OCI-LY1 (cell line): ENCODE measurements around the gene SH3D19.

ENCODE experiments used
- H2AFZ ChIP-seq: fragments of 200-600 bp; sonication (generic), shearing (Covaris generic); 2 replicates; pipeline ENCODE4 v1.6.0; 2014; ENCODE audit warnings: antibody characterized with exemption, mild to moderate bottlenecking, low read length
- H3F3A ChIP-seq: fragments of 200-600 bp; sonication (generic), shearing (Covaris generic); 2 replicates; pipeline ENCODE4 v1.6.0; 2014; ENCODE audit warnings: mild to moderate bottlenecking, antibody characterized with exemption, low read length, moderate library complexity; ENCODE audit not compliant: insufficient read depth
- H3K27ac ChIP-seq: fragments of 200-600 bp; sonication (generic); 2 replicates; pipeline ENCODE4 v1.5.1; 2014; ENCODE audit warnings: low read length, mixed run types, mild to moderate bottlenecking, low read depth; ENCODE audit not compliant: poor library complexity, severe bottlenecking
- H3K27me3 ChIP-seq: fragments of 200-600 bp; sonication (generic); 2 replicates; pipeline ENCODE4 v1.6.0; 2014; ENCODE audit warnings: antibody characterized with exemption, mild to moderate bottlenecking, low read length, moderate library complexity; ENCODE audit not compliant: insufficient read depth
- H3K36me3 ChIP-seq: fragments of 200-600 bp; sonication (generic); 2 replicates; pipeline ENCODE4 v1.6.1; 2014; ENCODE audit warnings: mild to moderate bottlenecking, antibody characterized with exemption, low read length, moderate library complexity, mixed read lengths; ENCODE audit not compliant: insufficient read depth
- H3K4me1 ChIP-seq: fragments of 200-600 bp; sonication (generic); 2 replicates; pipeline ENCODE4 v1.5.1; 2014; ENCODE audit warnings: mild to moderate bottlenecking, low read length, moderate library complexity; ENCODE audit not compliant: insufficient read depth, severe bottlenecking
- H3K4me2 ChIP-seq: fragments of 200-600 bp; sonication (generic), shearing (Covaris generic); 2 replicates; pipeline ENCODE4 v1.6.1; 2014; ENCODE audit warnings: low read length
- H3K4me3 ChIP-seq: fragments of 200-600 bp; sonication (generic); 2 replicates; pipeline ENCODE4 v1.5.1; 2014; ENCODE audit warnings: low read length, low read depth, mild to moderate bottlenecking, mixed read lengths; ENCODE audit not compliant: poor library complexity, severe bottlenecking
- H3K79me2 ChIP-seq: fragments of 200-600 bp; shearing (Covaris generic); 2 replicates; pipeline ENCODE4 v1.6.1; 2016; ENCODE audit warnings: mixed run types, low read length, mixed read lengths; ENCODE audit not compliant: insufficient read depth
- H3K9ac ChIP-seq: fragments of 200-600 bp; sonication (generic), shearing (Covaris generic); 2 replicates; pipeline ENCODE4 v1.6.1; 2014; ENCODE audit warnings: mild to moderate bottlenecking, low read length, mixed read lengths
- H3K9me2 ChIP-seq: fragments of 200-600 bp; sonication (generic), shearing (Covaris generic); 2 replicates; pipeline ENCODE4 v1.6.1; 2014; ENCODE audit warnings: low read depth, mild to moderate bottlenecking, low read length, mixed read lengths
- H3K9me3 ChIP-seq: fragments of 200-600 bp; shearing (Covaris generic); 2 replicates; pipeline ENCODE4 v1.6.1; 2014; ENCODE audit warnings: low read length, mixed read lengths
- H4K20me1 ChIP-seq: fragments of 200-600 bp; sonication (generic), shearing (Covaris generic); 2 replicates; pipeline ENCODE4 v1.6.0; 2016; ENCODE audit warnings: mild to moderate bottlenecking, low read length; ENCODE audit not compliant: insufficient read depth
- CTCF ChIP-seq: fragments of 200-600 bp; sonication (generic), shearing (Covaris generic); IDR thresholded peaks from 2 replicates; pipeline ENCODE4 v1.5.1; 2017; ENCODE audit warnings: mild to moderate bottlenecking, antibody characterized with exemption, low read length, moderate library complexity, mixed read lengths
- EZH2 ChIP-seq: fragments of 200-600 bp; sonication (generic), shearing (Covaris generic); IDR thresholded peaks from 2 replicates; pipeline ENCODE4 v1.8.0; 2017; ENCODE audit warnings: borderline replicate concordance, mixed run types, mild to moderate bottlenecking, antibody characterized with exemption, low read length, moderate library complexity, mixed read lengths

SH3D19 gene

GRCh38 chr4:151163855-151164254 is 161.6 kb downstream of the SH3D19 start:
- Histone ChIP-seq H2AFZ (no peak overlapping the region), H3K4me2 (no peak overlapping the region), H3K36me3 (no peaks in the 10 kb centered on the region), H3F3A (no peaks in the 10 kb centered on the region), H3K9me2 (no peaks in the 10 kb centered on the region), H3K79me2 (no peaks in the 10 kb centered on the region), H3K9me3 (no peaks in the 10 kb centered on the region), H3K27me3 (no peaks in the 10 kb centered on the region), H4K20me1 (no peaks in the 10 kb centered on the region), H3K4me1 (no peaks in the 10 kb centered on the region), H3K27ac (no peak overlapping the region), H3K9ac (no peak overlapping the region), H3K4me3 (no peak overlapping the region)
- TF ChIP-seq CTCF, result no peak
- TF ChIP-seq EZH2, result no peak

DNA sequence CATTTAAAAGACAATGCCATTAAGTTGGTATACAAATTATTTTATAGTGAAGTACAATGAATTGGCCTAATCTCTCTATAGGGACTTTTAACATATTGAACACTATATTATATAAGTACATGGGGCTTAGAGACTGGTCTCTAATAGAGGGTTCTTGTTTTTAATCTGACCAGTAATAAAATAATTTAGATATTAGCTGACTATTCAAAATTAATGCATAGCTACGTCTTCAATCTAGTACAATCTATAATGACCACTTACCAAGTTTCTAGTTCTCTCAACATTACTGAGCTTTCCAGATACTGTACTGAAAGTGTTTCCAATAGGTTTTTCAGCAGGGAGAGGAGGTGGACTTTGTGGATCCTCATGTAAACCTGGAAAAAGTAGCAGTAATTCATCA is 166.4 kb downstream of the SH3D19 start:
- Histone ChIP-seq H3F3A (no peaks in the 10 kb centered on the region), H2AFZ (no peak overlapping the region), H3K9ac (no peak overlapping the region), H3K36me3 (no peaks in the 10 kb centered on the region), H3K4me3 (no peak overlapping the region), H4K20me1 (no peaks in the 10 kb centered on the region), H3K79me2 (no peaks in the 10 kb centered on the region), H3K4me2 (no peak overlapping the region), H3K27ac (no peak overlapping the region), H3K9me2 (no peaks in the 10 kb centered on the region), H3K27me3 (no peaks in the 10 kb centered on the region), H3K4me1 (no peaks in the 10 kb centered on the region), H3K9me3 (no peaks in the 10 kb centered on the region)
- TF ChIP-seq EZH2, result no peak
- TF ChIP-seq CTCF, result no peak

GRCh38 chr4:151157543-151157942 is 167.9 kb downstream of the SH3D19 start:
- Histone ChIP-seq H3K79me2 (no peaks in the 10 kb centered on the region), H3K4me1 (no peaks in the 10 kb centered on the region), H3K36me3 (no peaks in the 10 kb centered on the region), H3K9me2 (no peaks in the 10 kb centered on the region), H3K27me3 (no peaks in the 10 kb centered on the region), H3F3A (no peaks in the 10 kb centered on the region), H3K4me2 (no peak overlapping the region), H3K9me3 (no peaks in the 10 kb centered on the region), H2AFZ (no peak overlapping the region), H3K4me3 (no peak overlapping the region), H4K20me1 (no peaks in the 10 kb centered on the region), H3K27ac (no peak overlapping the region), H3K9ac (no peak overlapping the region)
- TF ChIP-seq CTCF, result no peak
